ENCODE data around the gene SPRED2.

DNA sequence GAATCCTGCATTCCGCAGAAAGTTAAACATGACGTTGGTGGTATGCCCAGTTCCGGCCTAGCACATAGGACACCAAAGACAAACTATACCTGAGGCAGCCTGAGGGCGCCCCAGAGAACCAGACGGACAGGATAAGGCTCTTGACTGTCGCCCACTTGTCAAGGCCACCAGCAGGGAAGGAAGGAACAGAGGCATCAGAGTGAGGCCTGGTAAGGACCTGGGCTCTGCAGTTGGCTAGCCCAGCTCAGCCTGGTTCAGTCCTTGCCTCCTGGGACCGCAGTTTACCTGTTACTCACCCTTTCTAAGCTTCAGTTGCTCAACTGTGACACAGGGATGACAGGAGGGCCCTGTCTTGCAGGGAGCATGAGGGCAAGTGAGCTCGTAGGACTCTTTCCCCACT lies 122.7 kb downstream of the SPRED2 start:
- TF ChIP-seq CTCF (IDR thresholded peaks at IDR 0.05 in 8 of 11, conservative IDR thresholded peaks at IDR 0.05 in 3 of 11) (no peak), POLR2AphosphoS5 (IDR thresholded peaks at IDR 0.05) (no peak)

Data from spleen (tissue), 7 donors.